Gastroesophageal sphincter (tissue), 4 donors: Measurements from ENCODE around the gene GZMH. TPM values are rescaled to one million over a fixed set of nuclear protein-coding genes. Genes with fewer than 3 reads are reported as not detected.

Experiments used
- ATAC-seq: fragments of 150-250 bp; one replicate; pipeline ENCODE4 v1.9.1; 2016; ENCODE audit warnings: mild to moderate bottlenecking, moderate library complexity
- H3K27ac ChIP-seq, 4 donors: fragments of 200-600 bp; sonication (generic) in 3 of 4; 1 replicate in 3 of 4; 2 replicates in 1 of 4; pipeline ENCODE4 v1.5.1; 2016 to 2019
- H3K27me3 ChIP-seq: fragments of 200-600 bp; sonication (generic); one replicate; pipeline ENCODE4 v1.5.1; 2019
- H3K36me3 ChIP-seq, 2 donors: fragments of 200-600 bp; sonication (generic); one replicate each; pipeline ENCODE4 v1.5.1; 2019; ENCODE audit warnings: control low read depth in 1 of 2
- H3K4me1 ChIP-seq, 3 donors: fragments of 200-600 bp; sonication (generic); 1 replicate in 2 of 3; 2 replicates in 1 of 3; pipeline ENCODE4 v1.5.1; 2016 to 2019; ENCODE audit warnings: control low read depth in 2 of 3
- H3K4me3 ChIP-seq, 2 donors: fragments of 200-600 bp; sonication (generic); one replicate each; pipeline ENCODE4 v1.5.1; 2019; ENCODE audit warnings: mild to moderate bottlenecking in 1 of 2, moderate library complexity in 1 of 2
- H3K9me3 ChIP-seq, 3 donors: fragments of 200-600 bp; sonication (generic); one replicate each; pipeline ENCODE4 v1.5.1; 2017 to 2019; ENCODE audit warnings: control low read depth in 2 of 3
- CTCF ChIP-seq, 4 experiments: fragments of 200-600 bp in 2 of 4; fragments of 450-650 bp in 2 of 4; sonication (generic) in 1 of 4; IDR thresholded peaks; one replicate each; pipeline ENCODE4 v1.5.1; 2017 to 2019; ENCODE audit warnings: antibody characterized with exemption in 4 of 4, mild to moderate bottlenecking in 2 of 4, moderate library complexity in 2 of 4
- EP300 ChIP-seq: sonication (generic); formaldehyde crosslinking; IDR thresholded peaks from one replicate; pipeline ENCODE4 v1.6.1; 2017; ENCODE audit warnings: antibody characterized with exemption, mild to moderate bottlenecking
- POLR2A ChIP-seq, 2 donors: fragments of 450-650 bp; IDR thresholded peaks; one replicate each; pipeline ENCODE4 v1.6.1; 2017; ENCODE audit warnings: antibody characterized with exemption in 2 of 2, mild to moderate bottlenecking in 2 of 2, moderate library complexity in 1 of 2
- POLR2AphosphoS5 ChIP-seq: sonication (generic); formaldehyde crosslinking; IDR thresholded peaks from one replicate; pipeline ENCODE4 v1.6.1; 2017; ENCODE audit warnings: antibody characterized with exemption
- WGBS, 2 donors: methylation state at CpG; one replicate each; pipeline ENCODE4 v1.1.5; 2018; ENCODE audit warnings: low coverage in 1 of 2; 5-methylcytosine and 5-hydroxymethylcytosine counted together
- total RNA-seq, 4 donors: library from RNA; depleted of rRNA; stranded (reverse); fragments of >200 nt; gene quantifications; one replicate each; pipeline ENCODE4 v1.1.0, GENCODE V29; 2016

GZMH gene
- total RNA-seq, 4 donors from 2014 or later: 0.81 TPM; not detected in 3

GRCh38 chr14:24607635-24608514 is 1.6 kb downstream of the GZMH start:
- peaks cover 6% of the 10 kb centered on the region for H3K27me3 ChIP-seq
- no peaks in the 10 kb centered on the region for H3K4me1 ChIP-seq
- no peak for ATAC-seq
- H3K4me3 ChIP-seq: no peak overlapping the region
- no peak overlapping the region for H3K27ac ChIP-seq
- 50 to 66% methylated on average over 2 to 4 of the region's 8 CpGs for WGBS, 2 donors
- TF ChIP-seq CTCF (IDR thresholded peaks at IDR 0.05): no peak
- TF ChIP-seq POLR2AphosphoS5: no peak
- TF ChIP-seq EP300: no peak
- no peak for TF ChIP-seq POLR2A (IDR thresholded peaks at IDR 0.05)
- H3K36me3 ChIP-seq: no peaks in the 10 kb centered on the region
- peaks cover 0 to 6% (median 0%) of the 10 kb centered on the region in 3 donors for H3K9me3 ChIP-seq

DNA sequence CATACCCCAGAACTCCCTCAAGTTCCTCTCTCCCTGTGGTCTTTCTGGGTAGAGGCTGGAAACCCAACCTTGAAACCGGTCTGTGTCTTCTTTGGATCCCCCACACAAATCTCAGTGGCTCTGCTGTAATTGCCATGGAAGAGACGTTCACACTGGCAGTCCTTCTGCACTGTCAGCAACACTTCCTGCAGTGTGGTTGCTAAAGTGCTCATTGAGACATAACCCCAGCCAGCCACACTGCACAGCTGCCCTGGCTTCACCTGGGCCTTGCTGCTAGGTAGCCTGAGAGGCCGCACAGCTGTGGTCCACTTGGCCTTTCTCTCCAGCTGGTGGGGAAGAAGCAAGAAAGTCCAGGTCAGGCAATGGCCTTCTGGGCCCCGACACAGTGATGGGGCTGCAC is 2.4 kb downstream of the GZMH start:
- Histone ChIP-seq H3K27ac (no peak overlapping the region), H3K4me3 (no peak overlapping the region), H3K4me1 (no peaks in the 10 kb centered on the region), H3K36me3 (no peaks in the 10 kb centered on the region), H3K27me3 (peaks cover 6% of the 10 kb centered on the region), H3K9me3 (peaks cover 0 to 6% (median 0%) of the 10 kb centered on the region in 3 donors)
- WGBS, 2 donors: 20 to 73% methylated on average over 1 to 3 of the region's 4 CpGs
- no peak for ATAC-seq
- no peak for TF ChIP-seq POLR2AphosphoS5
- TF ChIP-seq CTCF (IDR thresholded peaks at IDR 0.05): no peak
- no peak for TF ChIP-seq POLR2A (IDR thresholded peaks at IDR 0.05)
- no peak for TF ChIP-seq EP300

DNA sequence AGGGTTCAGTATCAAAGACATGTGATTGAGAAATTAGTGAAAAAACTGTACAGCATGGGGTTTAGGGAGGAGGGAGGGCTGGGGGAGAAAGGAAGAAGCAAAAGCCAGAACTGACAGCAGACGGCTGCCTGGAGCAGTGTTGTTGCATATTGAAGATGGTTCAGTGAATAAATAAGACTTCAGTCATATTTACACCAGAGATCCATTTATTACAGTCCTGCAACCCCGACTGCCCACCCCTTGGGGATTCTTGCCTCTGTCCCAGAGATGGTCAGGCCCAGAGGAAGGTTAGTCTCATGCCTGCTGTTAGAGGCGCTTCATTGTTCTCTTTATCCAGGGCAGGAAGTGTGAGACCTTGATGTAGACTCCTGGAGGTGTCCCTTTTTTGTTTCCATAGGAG is 3.2 kb downstream of the GZMH start:
- 16 to 36% methylated on average over 2 to 3 of the region's 3 CpGs for WGBS, 2 donors
- no peak for TF ChIP-seq POLR2A (IDR thresholded peaks at IDR 0.05)
- no peak for TF ChIP-seq CTCF (IDR thresholded peaks at IDR 0.05)
- TF ChIP-seq EP300: no peak
- TF ChIP-seq POLR2AphosphoS5: no peak
- Histone ChIP-seq H3K9me3 (peaks cover 0 to 6% (median 0%) of the 10 kb centered on the region in 3 donors), H3K27ac (no peak overlapping the region), H3K4me1 (no peaks in the 10 kb centered on the region), H3K4me3 (no peak overlapping the region), H3K27me3 (peaks cover 6% of the 10 kb centered on the region), H3K36me3 (no peaks in the 10 kb centered on the region)
- no peak for ATAC-seq

- Histone ChIP-seq H3K27me3 (peaks cover 6% of the 10 kb centered on the region), H3K9me3 (peaks cover 0 to 5% (median 0%) of the 10 kb centered on the region in 3 donors), H3K36me3 (no peaks in the 10 kb centered on the region), H3K27ac (no peak overlapping the region), H3K4me3 (no peak overlapping the region), H3K4me1 (no peaks in the 10 kb centered on the region)
- no peak for TF ChIP-seq EP300
- TF ChIP-seq CTCF (IDR thresholded peaks at IDR 0.05): peak in 3 of 4 experiments; percentile 16 to 54 (median 27)
- TF ChIP-seq POLR2A (IDR thresholded peaks at IDR 0.05): no peak
- no peak for ATAC-seq
- 24 to 35% methylated on average over 2 of the region's 3 CpGs for WGBS, 2 donors
Observed at GRCh38 chr14:24605435-24606190, 3.9 kb downstream of the GZMH start.
